Adrenal gland (tissue), 5 donors: ENCODE results near the gene PKNOX2.

Experiments
- POLR2A ChIP-seq, 2 donors: fragments of 450-650 bp; IDR thresholded peaks; one replicate each; pipeline ENCODE4 v1.6.1; 2017; ENCODE audit warnings: antibody characterized with exemption in 2 of 2, mild to moderate bottlenecking in 2 of 2, moderate library complexity in 1 of 2
- TF ChIP-seq, protein P1 (sequence below), 6 experiments: fragments of 450-650 bp in 4 of 6; fragments of 200-600 bp in 2 of 6; sonication (generic) in 1 of 6; IDR thresholded peaks; 1 replicate in 5 of 6; 2 replicates in 1 of 6; pipeline versions ENCODE4 v1.5.1 to v1.8.0; 2016 to 2021; ENCODE audit warnings: antibody characterized with exemption in 6 of 6, mild to moderate bottlenecking in 2 of 6, moderate library complexity in 1 of 6
- donor health status: DM: no; HTN: no; CAD: no.

DNA sequence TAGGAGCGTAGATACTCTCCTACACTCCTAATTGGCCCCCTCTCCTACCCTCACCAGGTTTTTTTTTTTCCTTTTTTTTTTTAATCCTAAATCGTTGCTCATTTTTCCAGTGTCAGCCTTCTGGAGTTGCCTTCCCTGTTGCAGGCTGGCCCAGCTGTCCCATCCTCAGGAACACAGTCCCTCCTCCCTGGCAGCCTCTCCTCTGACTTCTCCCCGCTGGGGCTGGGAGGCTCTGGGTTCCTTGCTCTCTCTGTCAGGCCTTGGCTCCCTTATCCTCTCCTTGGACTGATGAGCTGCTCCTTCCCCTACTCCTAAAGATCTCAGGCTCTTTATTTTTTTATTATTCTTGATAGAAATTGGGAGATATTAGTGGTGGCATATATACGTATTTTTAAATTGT, 62.2 kb downstream of the PKNOX2 start:
- TF ChIP-seq, protein P1, sequence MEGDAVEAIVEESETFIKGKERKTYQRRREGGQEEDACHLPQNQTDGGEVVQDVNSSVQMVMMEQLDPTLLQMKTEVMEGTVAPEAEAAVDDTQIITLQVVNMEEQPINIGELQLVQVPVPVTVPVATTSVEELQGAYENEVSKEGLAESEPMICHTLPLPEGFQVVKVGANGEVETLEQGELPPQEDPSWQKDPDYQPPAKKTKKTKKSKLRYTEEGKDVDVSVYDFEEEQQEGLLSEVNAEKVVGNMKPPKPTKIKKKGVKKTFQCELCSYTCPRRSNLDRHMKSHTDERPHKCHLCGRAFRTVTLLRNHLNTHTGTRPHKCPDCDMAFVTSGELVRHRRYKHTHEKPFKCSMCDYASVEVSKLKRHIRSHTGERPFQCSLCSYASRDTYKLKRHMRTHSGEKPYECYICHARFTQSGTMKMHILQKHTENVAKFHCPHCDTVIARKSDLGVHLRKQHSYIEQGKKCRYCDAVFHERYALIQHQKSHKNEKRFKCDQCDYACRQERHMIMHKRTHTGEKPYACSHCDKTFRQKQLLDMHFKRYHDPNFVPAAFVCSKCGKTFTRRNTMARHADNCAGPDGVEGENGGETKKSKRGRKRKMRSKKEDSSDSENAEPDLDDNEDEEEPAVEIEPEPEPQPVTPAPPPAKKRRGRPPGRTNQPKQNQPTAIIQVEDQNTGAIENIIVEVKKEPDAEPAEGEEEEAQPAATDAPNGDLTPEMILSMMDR (IDR thresholded peaks at IDR 0.05), result no peak
- no peak for TF ChIP-seq POLR2A (IDR thresholded peaks at IDR 0.05)
